Measurements from ENCODE around the gene LNPK. TPM values are rescaled to one million over a fixed set of nuclear protein-coding genes. Genes with fewer than 3 reads are reported as not detected.
"Not testable (repeated sequence)": the region's sequence is repeated elsewhere in the genome, so short reads cannot be mapped to it uniquely, and the experiment has no call there.

LNPK gene
- total RNA-seq, 6 experiments from 2014 or later, result 12.9 to 30.7 (median 22.2) TPM

DNA sequence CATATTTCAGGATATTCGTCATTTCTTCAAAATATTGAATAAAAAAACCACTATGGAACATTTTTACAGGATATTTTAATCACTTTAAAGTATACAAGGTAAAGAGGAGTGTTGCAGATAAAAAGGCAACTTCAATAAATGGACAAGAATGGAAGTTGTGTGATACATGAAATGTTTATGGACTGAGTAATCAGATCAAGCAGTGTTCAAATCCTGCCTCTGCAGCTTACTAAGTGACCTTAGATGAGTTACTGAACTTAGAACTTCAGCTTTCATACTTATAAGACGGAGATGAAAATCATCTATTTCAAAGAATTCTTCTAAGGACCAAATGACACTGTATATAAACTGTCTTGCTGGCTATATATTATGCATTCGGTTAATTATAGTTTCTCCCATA lies 87.2 kb downstream of the LNPK start:
- no peak for ATAC-seq
- H3K4me1 ChIP-seq, result no peaks in the 10 kb centered on the region
- 98% methylated on average over 2 of the region's 3 CpGs for WGBS (ENCODE audit: insufficient coverage, low coverage, low lambda C conversion rate, missing lambda C conversion rate)
- no peaks in the 10 kb centered on the region for H3K27me3 ChIP-seq
- H3K27ac ChIP-seq, result no peak overlapping the region
- no peaks in the 10 kb centered on the region for H3K36me3 ChIP-seq
- no peak for TF ChIP-seq POLR2A (IDR thresholded peaks at IDR 0.05)
- TF ChIP-seq CTCF (IDR thresholded peaks at IDR 0.05), result no peak
- DNase-seq, result no peak
- no peak overlapping the region for H3K4me3 ChIP-seq
- no peaks in the 10 kb centered on the region for H3K9me3 ChIP-seq
- intact Hi-C loops (cut with DNase I), result no loop called here

DNA sequence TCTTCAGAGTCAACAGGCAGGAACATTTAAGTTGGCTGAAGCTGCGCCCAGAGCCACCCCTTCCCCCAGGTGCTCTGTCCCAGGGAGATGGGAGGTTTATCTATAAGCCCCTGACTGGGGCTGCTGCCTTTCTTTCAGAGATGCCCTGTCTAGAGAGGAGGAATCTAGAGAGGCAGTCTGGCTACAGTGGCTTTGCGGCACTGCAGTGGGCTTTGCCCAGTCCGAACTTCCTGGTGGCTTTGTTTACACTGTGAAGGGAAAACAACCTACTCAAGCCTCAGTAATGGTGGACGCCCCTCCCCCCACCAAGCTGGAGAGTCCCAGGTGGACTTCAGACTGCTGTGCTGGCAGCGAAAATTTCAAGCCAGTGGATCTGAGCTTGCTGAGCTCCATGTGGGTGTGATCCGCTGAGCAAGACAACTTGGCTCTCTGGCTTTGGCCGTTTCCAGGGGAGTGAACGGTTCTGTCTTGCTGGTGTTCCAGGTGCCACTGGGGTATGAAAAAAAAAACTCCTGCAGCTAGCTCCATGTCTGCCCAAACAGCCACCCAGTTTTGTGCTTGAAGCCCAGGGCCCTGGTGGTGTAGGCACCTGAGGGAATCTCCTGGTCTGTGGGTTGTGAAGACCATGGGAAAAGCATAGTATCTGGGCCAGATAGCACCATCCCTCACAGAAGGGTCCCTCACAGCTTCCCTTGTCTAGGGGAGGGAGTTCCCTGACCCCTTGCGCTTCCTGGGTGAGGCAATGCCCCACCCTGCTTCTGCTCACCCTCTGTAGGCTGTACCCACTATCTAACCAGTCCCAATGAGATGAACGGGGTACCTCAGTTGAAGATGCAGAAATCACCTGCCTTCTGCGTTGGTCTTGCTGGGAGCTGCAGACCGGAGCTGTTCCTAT lies 88.0 kb downstream of the LNPK start:
- peak; percentile 51 to 78 (median 70) for ATAC-seq
- H3K27me3 ChIP-seq; H3K9me3 ChIP-seq; H3K4me1 ChIP-seq; intact Hi-C loops (cut with DNase I); H3K27ac ChIP-seq; H3K36me3 ChIP-seq; H3K4me3 ChIP-seq: not testable (repeated sequence)
- DNase-seq, result peak; percentile 65 to 76 (median 75)
- 62% methylated on average over 5 of the region's 12 CpGs for WGBS (ENCODE audit: insufficient coverage, low coverage, low lambda C conversion rate, missing lambda C conversion rate)

GRCh38 chr2:175913267-175913666 lies 88.8 kb downstream of the LNPK start:
- ATAC-seq; H3K36me3 ChIP-seq; H3K27me3 ChIP-seq; H3K9me3 ChIP-seq; H3K4me1 ChIP-seq; H3K27ac ChIP-seq; intact Hi-C loops (cut with DNase I); DNase-seq; H3K4me3 ChIP-seq: not testable (repeated sequence)
- 65% methylated on average over 2 of the region's 2 CpGs for WGBS (ENCODE audit: insufficient coverage, low coverage, low lambda C conversion rate, missing lambda C conversion rate)

GRCh38 chr2:175904035-175904434 lies 98.0 kb downstream of the LNPK start:
- intact Hi-C loops (cut with DNase I), result no loop called here
- ATAC-seq, result no peak
- no peak for DNase-seq
- H3K9me3 ChIP-seq, result no peaks in the 10 kb centered on the region
- H3K27ac ChIP-seq, result no peak overlapping the region
- no peaks in the 10 kb centered on the region for H3K27me3 ChIP-seq
- WGBS (ENCODE audit: insufficient coverage, low coverage, low lambda C conversion rate, missing lambda C conversion rate), result 41% methylated on average over 4 of the region's 4 CpGs
- H3K36me3 ChIP-seq, result no peaks in the 10 kb centered on the region
- H3K4me1 ChIP-seq, result no peaks in the 10 kb centered on the region
- TF ChIP-seq CTCF (IDR thresholded peaks at IDR 0.05) (no peak), POLR2A (IDR thresholded peaks at IDR 0.05) (no peak)
- H3K4me3 ChIP-seq, result no peak overlapping the region

GRCh38 chr2:175903384-175903936 lies 98.6 kb downstream of the LNPK start:
- H3K9me3 ChIP-seq, result no peaks in the 10 kb centered on the region
- DNase-seq (no peak), ATAC-seq (no peak)
- H3K27ac ChIP-seq, result no peak overlapping the region
- intact Hi-C loops (cut with DNase I), result no loop called here
- no peaks in the 10 kb centered on the region for H3K4me1 ChIP-seq
- no peaks in the 10 kb centered on the region for H3K36me3 ChIP-seq
- WGBS (ENCODE audit: insufficient coverage, low coverage, low lambda C conversion rate, missing lambda C conversion rate), result 57% methylated on average over 1 of the region's 1 CpG
- TF ChIP-seq CTCF (IDR thresholded peaks at IDR 0.05) (no peak), POLR2A (IDR thresholded peaks at IDR 0.05) (no peak)
- no peaks in the 10 kb centered on the region for H3K27me3 ChIP-seq
- no peak overlapping the region for H3K4me3 ChIP-seq

GRCh38 chr2:175895957-175896356 lies 106.1 kb downstream of the LNPK start:
- 93% methylated on average over 1 of the region's 1 CpG for WGBS (ENCODE audit: insufficient coverage, low coverage, low lambda C conversion rate, missing lambda C conversion rate)
- DNase-seq; intact Hi-C loops (cut with DNase I): not testable (repeated sequence)

More at GRCh38 chr2:175895957-175896356, 106.1 kb downstream of the LNPK start:
- not testable (repeated sequence) for H3K9me3 ChIP-seq, H3K27me3 ChIP-seq, H3K27ac ChIP-seq, H3K4me3 ChIP-seq, H3K4me1 ChIP-seq, ATAC-seq, H3K36me3 ChIP-seq
